Astrocyte of the cerebellum (primary cell): ENCODE measurements around the gene LAIR1.
"Not testable (repeated sequence)": the region's sequence is repeated elsewhere in the genome, so short reads cannot be mapped to it uniquely, and the experiment has no call there.

ENCODE experiments used
- DNase-seq: peaks from one replicate; pipeline ENCODE4 v3.0.0-alpha.2; 2011; ENCODE audit warnings: low read depth
- H3K4me3 ChIP-seq: 2 replicates; pipeline ENCODE4 v1.5.1; 2011; ENCODE audit warnings: mild to moderate bottlenecking, low read depth, low read length, moderate library complexity
- in situ Hi-C: cut with HindIII; loops from 2 replicates; pipeline ENCODE4 v1.10.0; 2017; ENCODE audit warnings: low sequenced_read_pairs
- TF ChIP-seq, protein P1 (sequence below): IDR thresholded peaks from 2 replicates; pipeline ENCODE4 v1.5.1; 2012; ENCODE audit warnings: low read length, low read depth, moderate library complexity, mild to moderate bottlenecking; ENCODE audit errors: missing control alignments

LAIR1 gene

GRCh38 chr19:54324071-54324470, 40.7 kb downstream of the LAIR1 start:
- no peak for DNase-seq
- TF ChIP-seq, protein P1, sequence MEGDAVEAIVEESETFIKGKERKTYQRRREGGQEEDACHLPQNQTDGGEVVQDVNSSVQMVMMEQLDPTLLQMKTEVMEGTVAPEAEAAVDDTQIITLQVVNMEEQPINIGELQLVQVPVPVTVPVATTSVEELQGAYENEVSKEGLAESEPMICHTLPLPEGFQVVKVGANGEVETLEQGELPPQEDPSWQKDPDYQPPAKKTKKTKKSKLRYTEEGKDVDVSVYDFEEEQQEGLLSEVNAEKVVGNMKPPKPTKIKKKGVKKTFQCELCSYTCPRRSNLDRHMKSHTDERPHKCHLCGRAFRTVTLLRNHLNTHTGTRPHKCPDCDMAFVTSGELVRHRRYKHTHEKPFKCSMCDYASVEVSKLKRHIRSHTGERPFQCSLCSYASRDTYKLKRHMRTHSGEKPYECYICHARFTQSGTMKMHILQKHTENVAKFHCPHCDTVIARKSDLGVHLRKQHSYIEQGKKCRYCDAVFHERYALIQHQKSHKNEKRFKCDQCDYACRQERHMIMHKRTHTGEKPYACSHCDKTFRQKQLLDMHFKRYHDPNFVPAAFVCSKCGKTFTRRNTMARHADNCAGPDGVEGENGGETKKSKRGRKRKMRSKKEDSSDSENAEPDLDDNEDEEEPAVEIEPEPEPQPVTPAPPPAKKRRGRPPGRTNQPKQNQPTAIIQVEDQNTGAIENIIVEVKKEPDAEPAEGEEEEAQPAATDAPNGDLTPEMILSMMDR = no peak
- in situ Hi-C loops = no loop called here
- no peak overlapping the region for H3K4me3 ChIP-seq

GRCh38 chr19:54322934-54323333, 41.8 kb downstream of the LAIR1 start:
- in situ Hi-C loops, DNase-seq, H3K4me3 ChIP-seq: not testable (repeated sequence)

DNA sequence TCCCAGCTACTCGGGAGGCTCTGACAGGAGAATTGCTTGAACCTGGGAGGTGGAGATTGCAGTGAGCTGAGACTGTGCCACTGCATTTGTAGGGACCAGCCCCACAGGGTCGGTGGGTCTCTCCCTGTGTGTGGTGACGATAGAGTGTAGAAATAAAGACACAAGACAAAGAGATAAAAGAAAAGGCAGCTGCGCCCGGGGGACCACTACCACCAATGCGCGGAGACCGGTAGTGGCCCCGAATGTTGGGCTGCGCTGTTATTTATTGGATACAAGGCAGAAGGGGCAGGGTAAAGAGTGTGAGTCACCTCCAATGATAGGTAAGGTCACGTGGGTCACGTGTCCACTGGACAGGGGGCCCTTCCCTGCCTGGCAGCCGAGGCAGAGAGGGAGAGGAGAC, 42.4 kb downstream of the LAIR1 start:
- in situ Hi-C loops, DNase-seq, H3K4me3 ChIP-seq: not testable (repeated sequence)

- in situ Hi-C loops = no loop called here
- TF ChIP-seq, protein P1 = no peak
- H3K4me3 ChIP-seq = no peak overlapping the region
- DNase-seq = no peak
Measured at GRCh38 chr19:54319892-54320670, 44.6 kb downstream of the LAIR1 start.

DNA sequence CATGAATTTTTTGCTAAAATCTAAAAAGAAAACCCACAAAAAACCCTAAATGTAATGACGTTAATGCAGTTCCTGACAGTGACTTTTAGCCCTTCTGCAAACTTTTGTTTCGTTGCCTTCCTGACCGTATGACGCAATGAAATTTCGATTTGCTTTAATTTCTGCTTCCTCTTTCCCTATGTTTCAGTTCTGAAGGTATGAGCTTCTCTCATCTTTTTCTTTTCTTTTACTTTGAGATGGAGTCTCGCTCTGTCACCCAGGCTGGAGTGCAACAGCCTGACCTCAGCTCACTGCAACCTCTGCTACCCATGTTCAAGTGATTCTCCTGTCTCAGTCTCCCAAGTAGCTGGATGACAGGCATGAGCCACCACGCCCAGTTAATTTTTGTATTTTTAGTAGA, 45.7 kb downstream of the LAIR1 start:
- H3K4me3 ChIP-seq = no peak overlapping the region
- in situ Hi-C loops = no loop called here
- no peak for DNase-seq
- TF ChIP-seq, protein P1 = no peak

- DNase-seq = no peak
- TF ChIP-seq, protein P1 = no peak
- in situ Hi-C loops = no loop called here
- no peak overlapping the region for H3K4me3 ChIP-seq
Measured at GRCh38 chr19:54317965-54318240, 46.8 kb downstream of the LAIR1 start.

- TF ChIP-seq, protein P1 = no peak
- in situ Hi-C loops = no loop called here
- no peak overlapping the region for H3K4me3 ChIP-seq
- no peak for DNase-seq
Measured at GRCh38 chr19:54317108-54317964, 47.4 kb downstream of the LAIR1 start.
